HL-60 (cell line): ENCODE results near the gene HRC.
A peak's percentile ranks its signal among the peaks of the same experiment; 100 is the strongest.

Source experiments
- DNase-seq, 2 experiments: peaks; one replicate each; pipeline ENCODE4 v3.0.0-alpha.2; 2010 to 2020; ENCODE audit warnings: low read depth in 1 of 2, low spot score in 1 of 2
- H3K27ac ChIP-seq: fragments of 250-450 bp; sonication (Bioruptor Pico); replicated peaks from 2 replicates; pipeline ENCODE4 v1.5.1; 2020; ENCODE audit warnings: mild to moderate bottlenecking, moderate library complexity
- H3K27me3 ChIP-seq: fragments of 250-450 bp; sonication (Bioruptor Pico); 2 replicates; pipeline ENCODE4 v1.5.1; 2021; ENCODE audit warnings: mild to moderate bottlenecking, moderate library complexity; ENCODE audit not compliant: insufficient read depth, poor library complexity, severe bottlenecking
- H3K4me3 ChIP-seq: replicated peaks from 2 replicates; pipeline ENCODE4 v1.5.1; 2011; ENCODE audit warnings: mild to moderate bottlenecking, control low read depth, low read length; ENCODE audit not compliant: insufficient read depth
- CTCF ChIP-seq: IDR thresholded peaks from one replicate; pipeline ENCODE4 v1.5.1; 2011; ENCODE audit warnings: low read length, control low read depth, inconsistent platforms; ENCODE audit not compliant: insufficient read depth
- GABPA ChIP-seq: IDR thresholded peaks from 2 replicates; pipeline ENCODE4 v1.6.1; 2012; ENCODE audit warnings: low read depth
- POLR2AphosphoS5 ChIP-seq: IDR thresholded peaks from 2 replicates; pipeline ENCODE4 v1.6.1; 2012; ENCODE audit warnings: low read depth
- REST ChIP-seq: IDR thresholded peaks from 2 replicates; pipeline ENCODE4 v1.6.1; 2012; ENCODE audit warnings: low read depth; ENCODE audit not compliant: insufficient replicate concordance
- SPI1 ChIP-seq: IDR thresholded peaks from 2 replicates; pipeline ENCODE4 v1.6.1; 2012; ENCODE audit warnings: low read depth, mild to moderate bottlenecking, borderline replicate concordance

Gene HRC

GRCh38 chr19:49161987-49162386 lies 6.8 kb upstream of the HRC start:
- no peak for DNase-seq
- H3K27me3 ChIP-seq = peaks cover 23% of the 10 kb centered on the region
- TF ChIP-seq SPI1 = no peak
- no peak for TF ChIP-seq REST
- no peak for TF ChIP-seq GABPA
- TF ChIP-seq POLR2AphosphoS5 = no peak
- TF ChIP-seq CTCF = no peak
- no peak overlapping the region for H3K4me3 ChIP-seq
- no peak overlapping the region for H3K27ac ChIP-seq

- DNase-seq = no peak
- Histone ChIP-seq H3K27me3 (peaks cover 23% of the 10 kb centered on the region), H3K27ac (no peak overlapping the region), H3K4me3 (no peak overlapping the region)
- TF ChIP-seq REST (no peak), SPI1 (no peak), CTCF (no peak), POLR2AphosphoS5 (no peak), GABPA (no peak)
Observed at GRCh38 chr19:49160450-49161189, 5.4 kb upstream of the HRC start.

- Histone ChIP-seq H3K27me3 (peaks cover 24% of the 10 kb centered on the region), H3K4me3 (peak within 1 kb of the TSS; percentile 34), H3K27ac (no peak within 1 kb of the TSS)
- DNase-seq = peak; percentile 26 to 28
- TF ChIP-seq GABPA = no peak
- TF ChIP-seq CTCF = no peak
- TF ChIP-seq POLR2AphosphoS5 = no peak
- TF ChIP-seq SPI1 = no peak
- TF ChIP-seq REST = no peak
Observed at GRCh38 chr19:49157445-49158224, 2.4 kb upstream of the HRC start, which contains the start of gene TRPM4. Gene TRPM4 (plus strand): TSS chr19:49157792. CDS start chr19:49157867, 75 bp downstream.
